LHCN-M2 (cell line): Measurements from ENCODE around the gene TMEM181. TPM values are rescaled to one million over a fixed set of nuclear protein-coding genes. Genes with fewer than 3 reads are reported as not detected.
"Not testable (repeated sequence)": the region's sequence is repeated elsewhere in the genome, so short reads cannot be mapped to it uniquely, and the experiment has no call there.

Source experiments
- DNase-seq: peaks from one replicate; pipeline ENCODE4 v3.0.0-alpha.2; 2012; ENCODE audit warnings: low read depth
- polyA plus RNA-seq: library from polyadenylated mRNA; unstranded; fragments of >200 nt; gene quantifications from one replicate; pipeline ENCODE4 v1.2.1, GENCODE V29; 2012; ENCODE audit warnings: missing spikeins
- total RNA-seq: library from RNA; depleted of rRNA; stranded (reverse); fragments of >200 nt; gene quantifications from 2 replicates; pipeline ENCODE4 v1.2.3, GENCODE V29; 2014; rRNA removed

TMEM181 gene, protein sequence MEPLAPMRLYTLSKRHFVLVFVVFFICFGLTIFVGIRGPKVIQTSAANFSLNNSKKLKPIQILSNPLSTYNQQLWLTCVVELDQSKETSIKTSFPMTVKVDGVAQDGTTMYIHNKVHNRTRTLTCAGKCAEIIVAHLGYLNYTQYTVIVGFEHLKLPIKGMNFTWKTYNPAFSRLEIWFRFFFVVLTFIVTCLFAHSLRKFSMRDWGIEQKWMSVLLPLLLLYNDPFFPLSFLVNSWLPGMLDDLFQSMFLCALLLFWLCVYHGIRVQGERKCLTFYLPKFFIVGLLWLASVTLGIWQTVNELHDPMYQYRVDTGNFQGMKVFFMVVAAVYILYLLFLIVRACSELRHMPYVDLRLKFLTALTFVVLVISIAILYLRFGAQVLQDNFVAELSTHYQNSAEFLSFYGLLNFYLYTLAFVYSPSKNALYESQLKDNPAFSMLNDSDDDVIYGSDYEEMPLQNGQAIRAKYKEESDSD
- total RNA-seq = 43.4 and 44.8 TPM in 2 replicates
- polyA plus RNA-seq = 7.8 TPM

GRCh38 chr6:158559895-158560835 is at the start of gene TMEM181:
Gene TMEM181, plus strand, starts transcription at chr6:158560091. Its CDS starts 134 bp downstream, at chr6:158560225.
- DNase-seq = peak; percentile 77

DNA sequence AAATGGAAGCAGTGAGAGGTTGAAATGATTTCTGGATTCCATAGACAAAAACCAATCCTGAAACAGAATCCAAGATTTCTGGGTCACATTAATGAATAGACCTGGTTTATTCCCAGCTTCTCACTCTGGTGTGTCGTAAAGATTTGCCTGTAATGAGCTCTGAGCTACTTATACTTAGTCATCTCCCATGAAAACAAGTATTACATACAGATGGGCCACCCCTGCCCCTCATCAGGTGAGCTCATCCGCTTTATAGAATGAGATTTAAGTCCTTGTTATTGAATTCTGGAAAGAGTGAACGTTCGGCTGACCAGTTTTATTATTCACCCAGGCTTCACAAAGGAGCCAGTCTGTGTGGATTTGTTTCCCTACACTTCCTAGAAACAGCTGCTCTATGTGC is 47.1 kb upstream of the TMEM181 start:
- DNase-seq = no peak

DNA sequence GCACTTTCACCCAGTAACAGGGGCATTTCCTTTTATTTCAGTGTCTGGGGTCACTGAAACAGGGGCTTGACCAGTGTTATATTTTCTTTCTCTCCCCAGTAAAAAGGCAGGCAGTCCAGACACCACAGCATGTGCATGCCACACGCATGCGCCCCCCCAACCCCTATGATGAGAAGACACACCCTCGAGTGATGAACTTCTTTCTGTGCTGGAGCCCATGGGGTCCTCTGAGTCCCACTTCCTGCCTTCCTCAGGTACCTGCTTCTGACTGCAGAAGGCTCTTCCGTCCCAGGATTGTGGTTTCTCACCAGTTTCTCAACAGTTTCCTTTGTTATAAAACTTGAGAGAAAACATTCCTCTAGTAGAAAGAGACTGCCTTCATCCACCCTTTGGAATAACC is 45.7 kb upstream of the TMEM181 start:
- no peak for DNase-seq

DNA sequence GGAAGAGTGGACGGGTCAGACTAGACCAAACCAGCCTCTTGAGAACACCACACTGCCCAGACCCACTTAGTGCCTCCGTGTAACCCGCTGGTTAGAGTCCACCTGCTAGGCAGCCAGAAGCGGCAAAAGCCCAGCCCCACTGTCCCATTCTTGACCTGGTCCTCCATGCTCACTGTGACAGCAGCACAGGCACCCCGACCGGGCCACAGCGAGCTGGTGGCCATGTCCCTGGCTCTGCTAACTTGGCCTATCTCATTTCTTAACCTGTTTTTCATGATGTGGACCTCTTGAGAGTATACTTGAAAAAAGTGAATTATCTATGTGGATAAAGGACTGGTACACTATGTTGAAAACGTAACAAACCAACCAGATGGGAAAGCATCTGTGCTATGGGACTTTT is 44.9 kb upstream of the TMEM181 start:
- DNase-seq = no peak

- no peak for DNase-seq
Observed at GRCh38 chr6:158516098-158516497, 43.8 kb upstream of the TMEM181 start.

- no peak for DNase-seq
Observed at GRCh38 chr6:158517038-158517437, 42.9 kb upstream of the TMEM181 start.

- no peak for DNase-seq
Observed at GRCh38 chr6:158517581-158517980, 42.3 kb upstream of the TMEM181 start.

GRCh38 chr6:158518191-158519127 is 41.4 kb upstream of the TMEM181 start:
- DNase-seq = peak; percentile 91

GRCh38 chr6:158519300-158519699 is 40.6 kb upstream of the TMEM181 start:
- no peak for DNase-seq

DNA sequence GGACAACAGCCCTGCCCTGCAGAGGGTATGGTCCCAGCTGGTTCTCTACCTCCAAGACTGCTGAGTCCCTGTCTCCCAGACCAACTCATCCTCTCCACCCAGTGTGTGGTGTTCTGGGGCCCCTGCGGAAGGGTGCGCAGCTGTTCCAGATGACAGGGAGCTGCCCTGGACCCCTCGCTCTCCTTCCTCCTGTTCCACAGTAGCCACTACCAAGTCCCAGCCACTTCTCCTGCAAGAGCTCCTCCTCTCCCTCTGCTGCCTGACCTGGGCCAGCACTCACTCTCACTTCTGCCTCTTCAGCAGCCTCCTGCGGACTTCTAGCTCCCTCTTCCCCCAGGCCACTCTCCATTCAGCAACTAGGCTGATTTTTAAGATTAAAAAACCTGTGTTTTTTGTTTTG is 40.1 kb upstream of the TMEM181 start:
- DNase-seq = no peak

DNA sequence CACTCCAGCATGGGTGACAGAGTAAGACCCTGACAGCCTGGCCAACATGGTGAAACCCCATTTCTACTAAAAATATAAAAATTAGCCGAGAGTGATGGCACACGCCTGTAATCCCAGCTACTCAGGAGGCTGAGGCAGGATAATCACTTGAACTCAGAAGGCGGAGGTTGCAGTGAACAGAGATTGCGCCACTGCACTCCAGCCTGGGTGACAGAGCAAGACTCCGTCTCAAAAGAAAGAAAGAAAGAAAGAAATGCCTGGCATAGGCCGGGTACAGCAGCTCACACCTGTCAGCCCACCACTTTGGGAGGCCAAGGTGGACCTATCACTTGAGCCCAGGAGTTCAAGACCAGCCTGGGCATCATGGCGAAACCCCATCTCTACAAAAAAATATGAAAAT is 38.9 kb upstream of the TMEM181 start:
- not testable (repeated sequence) for DNase-seq

- no peak for DNase-seq
Observed at GRCh38 chr6:158521759-158522158, 38.1 kb upstream of the TMEM181 start.

GRCh38 chr6:158522616-158523015 is 37.3 kb upstream of the TMEM181 start:
- no peak for DNase-seq

- DNase-seq = no peak
Observed at GRCh38 chr6:158524311-158524710, 35.6 kb upstream of the TMEM181 start.

GRCh38 chr6:158527858-158528257 is 32.0 kb upstream of the TMEM181 start:
- not testable (repeated sequence) for DNase-seq

DNA sequence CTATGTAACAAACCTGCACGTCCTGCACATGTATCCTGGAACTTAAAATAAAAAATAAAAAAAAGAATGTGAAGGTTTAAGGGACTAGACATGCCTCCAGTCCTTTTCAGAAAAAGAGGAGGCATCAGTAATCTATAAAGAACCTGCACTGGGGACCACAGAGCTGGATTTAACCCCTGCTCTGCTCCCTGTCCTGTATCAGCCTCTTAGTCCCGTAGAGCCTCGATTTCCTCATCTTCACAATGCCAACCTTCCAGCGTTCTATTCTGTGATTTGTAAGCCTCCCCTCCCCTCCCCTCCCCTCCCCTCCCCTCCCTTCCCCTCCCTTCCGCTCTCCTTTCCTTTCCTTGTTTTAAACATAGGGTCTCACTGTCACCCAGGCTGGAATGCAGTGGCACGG is 31.1 kb upstream of the TMEM181 start:
- DNase-seq = no peak

DNA sequence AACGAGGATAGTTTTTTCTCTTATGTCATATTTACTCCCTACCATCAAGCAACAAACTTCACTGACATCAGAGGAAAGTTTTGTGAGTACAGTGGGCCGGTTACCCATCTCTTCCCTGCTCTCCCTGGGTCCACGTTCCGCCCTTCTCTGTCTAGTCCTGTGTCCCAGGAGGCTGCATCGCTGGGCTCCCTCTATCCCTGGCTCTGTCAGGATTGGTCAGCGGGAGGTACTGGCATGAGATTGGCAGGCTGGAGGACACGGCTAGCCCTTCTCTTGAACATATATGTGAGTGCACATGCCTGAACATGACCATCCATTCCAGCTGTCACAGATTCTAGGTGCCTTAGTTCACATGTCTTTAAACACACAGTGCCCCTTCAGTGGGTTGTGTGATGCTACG is 30.3 kb upstream of the TMEM181 start:
- DNase-seq = no peak

GRCh38 chr6:158531566-158531965 is 28.3 kb upstream of the TMEM181 start:
- DNase-seq = no peak

DNA sequence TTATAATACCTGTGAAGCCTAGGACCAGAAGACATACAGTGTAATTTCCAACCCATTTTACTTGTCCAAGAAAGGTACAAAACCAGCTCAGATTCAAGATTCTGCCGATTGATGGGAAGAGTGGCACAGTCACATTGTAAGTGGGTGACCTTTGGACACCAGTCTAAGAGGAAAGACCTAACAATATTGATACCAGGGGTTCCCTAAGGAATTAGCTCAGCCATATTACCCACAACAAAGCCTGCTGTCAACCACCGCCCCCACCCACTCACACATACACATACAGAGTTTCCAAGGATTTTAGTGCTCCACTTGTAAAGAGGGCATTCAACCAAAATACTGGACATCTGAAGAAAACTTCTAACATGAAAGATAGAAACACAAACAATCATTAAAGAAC is 27.9 kb upstream of the TMEM181 start:
- DNase-seq = no peak

DNA sequence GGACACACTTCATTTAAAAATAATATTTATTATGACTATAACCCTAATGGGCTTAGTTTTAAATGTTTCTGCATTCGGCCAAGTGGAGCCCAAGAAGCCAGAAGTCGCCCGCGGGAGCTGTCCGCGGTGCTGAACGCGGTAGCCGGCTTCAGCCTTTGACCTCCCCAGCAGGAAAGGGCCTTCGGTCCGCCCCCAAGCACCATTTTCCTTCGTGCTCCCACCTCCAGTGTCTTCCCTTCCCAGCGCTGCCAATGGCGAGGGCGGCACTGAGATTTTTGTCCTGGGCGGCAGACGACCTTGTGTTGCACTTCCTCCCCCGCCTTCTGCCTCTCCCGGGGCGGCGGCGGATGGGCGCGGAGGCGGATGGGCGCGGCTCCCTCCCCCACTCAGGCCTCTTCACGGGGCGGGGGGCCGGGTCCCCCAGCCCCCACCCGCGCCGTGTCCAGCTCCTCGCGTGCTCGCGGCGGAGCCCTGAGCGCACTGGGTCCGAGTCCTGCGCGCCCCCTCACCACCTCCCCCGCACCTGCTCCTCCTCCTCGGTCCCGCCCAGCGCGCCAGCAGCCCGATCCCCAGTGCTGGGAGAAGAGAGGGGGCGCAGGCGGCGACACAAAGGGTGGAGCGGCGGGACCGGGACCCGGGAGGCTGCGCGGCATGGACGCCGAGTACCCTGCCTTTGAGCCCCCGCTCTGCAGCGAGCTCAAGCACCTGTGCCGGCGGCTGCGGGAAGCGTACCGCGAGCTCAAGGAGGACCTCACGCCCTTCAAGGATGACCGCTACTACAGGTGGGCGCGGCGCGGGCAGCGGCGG is 23.6 kb upstream of the TMEM181 start:
- DNase-seq = peak; percentile 72
